Mesodermal cell (in vitro differentiated cells): ENCODE measurements around the gene STOML2.

ENCODE experiments used
- H3K27ac ChIP-seq: 2 replicates; pipeline ENCODE4 v1.7.0; 2013; ENCODE audit warnings: mild to moderate bottlenecking, low read depth, low read length, moderate library complexity; ENCODE audit not compliant: severe bottlenecking
- H3K36me3 ChIP-seq: 2 replicates; pipeline ENCODE4 v1.7.1; 2013; ENCODE audit warnings: mild to moderate bottlenecking, low read length, moderate library complexity; ENCODE audit not compliant: control insufficient read depth, insufficient read depth
- H3K4me1 ChIP-seq: one replicate; pipeline ENCODE4 v1.7.1; 2013; ENCODE audit warnings: mild to moderate bottlenecking, low read length; ENCODE audit not compliant: insufficient read depth, control insufficient read depth, poor library complexity, severe bottlenecking
- H3K4me3 ChIP-seq: 2 replicates; pipeline ENCODE4 v1.7.0; 2013; ENCODE audit warnings: low read length, control low read depth, mild to moderate bottlenecking; ENCODE audit not compliant: insufficient read depth, poor library complexity, severe bottlenecking; ENCODE audit errors: extremely low read depth
- H3K9me3 ChIP-seq: 2 replicates; pipeline ENCODE4 v1.7.1; 2013; ENCODE audit warnings: mild to moderate bottlenecking, low read length, moderate library complexity; ENCODE audit not compliant: control insufficient read depth
- WGBS, 2 experiments: methylation state at CpG; one replicate each; pipeline ENCODE4 v1.1.5; 2013; ENCODE audit warnings: missing lambda C conversion rate in 2 of 2; ENCODE audit not compliant: insufficient coverage in 2 of 2; 5-methylcytosine and 5-hydroxymethylcytosine counted together

Gene STOML2

GRCh38 chr9:35107297-35108290 lies 4.7 kb upstream of the STOML2 start:
- Histone ChIP-seq H3K27ac (no peak overlapping the region), H3K36me3 (peaks cover 51% of the 10 kb centered on the region), H3K9me3 (no peaks in the 10 kb centered on the region), H3K4me3 (no peak overlapping the region), H3K4me1 (peaks cover 35% of the 10 kb centered on the region)
- WGBS, 2 experiments: 88 to 89% methylated on average over 11 to 16 of the region's 18 CpGs

- Histone ChIP-seq H3K27ac (no peak overlapping the region), H3K4me1 (peaks cover 31% of the 10 kb centered on the region), H3K9me3 (no peaks in the 10 kb centered on the region), H3K36me3 (peaks cover 58% of the 10 kb centered on the region), H3K4me3 (no peak overlapping the region)
- 80 to 100% methylated on average over 2 to 3 of the region's 7 CpGs for WGBS, 2 experiments
Observed at GRCh38 chr9:35106343-35106730, 3.4 kb upstream of the STOML2 start.

- peaks cover 31% of the 10 kb centered on the region for H3K4me1 ChIP-seq
- H3K36me3 ChIP-seq: peaks cover 64% of the 10 kb centered on the region
- no peak overlapping the region for H3K4me3 ChIP-seq
- no peaks in the 10 kb centered on the region for H3K9me3 ChIP-seq
- WGBS, 2 experiments: 90 to 98% methylated on average over 4 to 7 of the region's 13 CpGs
- H3K27ac ChIP-seq: no peak overlapping the region
Observed at GRCh38 chr9:35105571-35106342, 2.8 kb upstream of the STOML2 start.

- H3K36me3 ChIP-seq: peaks cover 70% of the 10 kb centered on the region
- H3K9me3 ChIP-seq: no peaks in the 10 kb centered on the region
- 95 to 98% methylated on average over 11 of the region's 12 CpGs for WGBS, 2 experiments
- no peak overlapping the region for H3K4me3 ChIP-seq
- H3K27ac ChIP-seq: no peak overlapping the region
- peaks cover 25% of the 10 kb centered on the region for H3K4me1 ChIP-seq
Observed at GRCh38 chr9:35105126-35105525, 2.2 kb upstream of the STOML2 start.

- peaks cover 20% of the 10 kb centered on the region for H3K4me1 ChIP-seq
- no CpG with 5 or more reads among the region's 4 CpGs for WGBS, 2 experiments
- peaks cover 75% of the 10 kb centered on the region for H3K36me3 ChIP-seq
- peak overlapping the region; percentile 93 for H3K27ac ChIP-seq
- H3K4me3 ChIP-seq: no peak overlapping the region
- no peaks in the 10 kb centered on the region for H3K9me3 ChIP-seq
Observed at GRCh38 chr9:35104586-35104985, 1.7 kb upstream of the STOML2 start.

- H3K36me3 ChIP-seq: peaks cover 77% of the 10 kb centered on the region
- H3K4me1 ChIP-seq: peaks cover 17% of the 10 kb centered on the region
- WGBS, 2 experiments: 27 to 41% methylated on average over 4 to 5 of the region's 5 CpGs
- H3K4me3 ChIP-seq: peak overlapping the region; percentile 73
- H3K27ac ChIP-seq: peak overlapping the region; percentile 93
- H3K9me3 ChIP-seq: no peaks in the 10 kb centered on the region
Observed at GRCh38 chr9:35103660-35104191, 795 bp upstream of the STOML2 start.

- H3K9me3 ChIP-seq: no peaks in the 10 kb centered on the region
- 8 to 10% methylated on average over 8 to 10 of the region's 10 CpGs for WGBS, 2 experiments
- peaks cover 64% of the 10 kb centered on the region for H3K36me3 ChIP-seq
- H3K4me1 ChIP-seq: peaks cover 17% of the 10 kb centered on the region
- H3K4me3 ChIP-seq: peak overlapping the region; percentile 73
- H3K27ac ChIP-seq: peak overlapping the region; percentile 93
Observed at GRCh38 chr9:35102465-35102768, 514 bp downstream of the STOML2 start.

GRCh38 chr9:35097573-35097972 lies 5.4 kb downstream of the STOML2 start:
- peaks cover 44% of the 10 kb centered on the region for H3K36me3 ChIP-seq
- H3K4me3 ChIP-seq: no peak overlapping the region
- H3K9me3 ChIP-seq: no peaks in the 10 kb centered on the region
- 81 to 95% methylated on average over 3 of the region's 3 CpGs for WGBS, 2 experiments
- no peak overlapping the region for H3K27ac ChIP-seq
- H3K4me1 ChIP-seq: peaks cover 5% of the 10 kb centered on the region

- Histone ChIP-seq H3K9me3 (no peaks in the 10 kb centered on the region), H3K27ac (peak within 1 kb of the TSS; percentile 94), H3K4me3 (peak within 1 kb of the TSS; percentile 82), H3K36me3 (peaks cover 45% of the 10 kb centered on the region), H3K4me1 (no peaks in the 10 kb centered on the region)
- WGBS, 2 experiments: 0 to 1% methylated on average over 35 to 43 of the region's 53 CpGs
Observed at GRCh38 chr9:35096035-35096849, 6.7 kb downstream of the STOML2 start, which contains the start of gene PIGO. Gene PIGO, minus strand, starts transcription at chr9:35096591. Its CDS starts 1,026 bp downstream, at chr9:35095565.

GRCh38 chr9:35091536-35091935 lies 11.4 kb downstream of the STOML2 start:
- peaks cover 59% of the 10 kb centered on the region for H3K36me3 ChIP-seq
- no peak overlapping the region for H3K27ac ChIP-seq
- no peak overlapping the region for H3K4me3 ChIP-seq
- 91 to 96% methylated on average over 15 to 17 of the region's 17 CpGs for WGBS, 2 experiments
- no peaks in the 10 kb centered on the region for H3K4me1 ChIP-seq
- H3K9me3 ChIP-seq: no peaks in the 10 kb centered on the region
